Measurements from ENCODE around the gene PTGES2.

DNA sequence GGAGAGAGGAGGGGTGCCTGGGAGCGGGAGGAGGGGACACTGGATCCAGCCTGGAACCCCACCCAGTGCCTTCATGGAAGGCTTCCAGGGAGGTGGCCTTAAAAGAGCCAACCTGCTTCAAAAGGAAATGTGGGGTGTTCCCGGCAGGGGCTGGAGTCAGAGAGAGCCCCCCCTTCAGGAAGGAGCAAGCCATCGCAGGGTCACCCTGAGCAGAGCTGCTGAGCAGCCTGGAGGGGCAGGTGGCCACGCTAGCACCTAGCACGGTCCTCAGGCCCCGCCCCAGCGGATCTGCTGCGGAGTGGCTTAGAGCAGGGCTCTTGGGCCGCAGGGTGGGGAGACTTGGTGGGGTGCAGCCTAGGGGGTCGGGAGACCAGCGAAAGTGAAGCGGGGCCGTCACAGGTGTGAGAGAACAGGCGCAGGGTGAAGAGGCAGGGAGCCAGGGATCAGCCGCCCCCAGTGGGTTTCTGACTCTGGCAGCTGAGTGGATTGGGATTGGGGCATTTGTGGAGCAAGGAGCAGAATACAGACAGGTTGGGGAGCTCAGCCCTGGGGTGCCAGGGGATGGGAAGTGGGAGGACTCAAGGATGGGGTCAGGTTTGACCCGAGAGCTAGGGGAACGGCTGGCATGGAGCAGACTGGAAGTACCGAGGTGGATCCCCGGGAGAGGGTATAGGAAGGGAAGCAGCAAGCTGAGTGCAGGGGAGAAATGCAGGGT is 23.2 kb upstream of the PTGES2 start:
- TF ChIP-seq, protein P1, sequence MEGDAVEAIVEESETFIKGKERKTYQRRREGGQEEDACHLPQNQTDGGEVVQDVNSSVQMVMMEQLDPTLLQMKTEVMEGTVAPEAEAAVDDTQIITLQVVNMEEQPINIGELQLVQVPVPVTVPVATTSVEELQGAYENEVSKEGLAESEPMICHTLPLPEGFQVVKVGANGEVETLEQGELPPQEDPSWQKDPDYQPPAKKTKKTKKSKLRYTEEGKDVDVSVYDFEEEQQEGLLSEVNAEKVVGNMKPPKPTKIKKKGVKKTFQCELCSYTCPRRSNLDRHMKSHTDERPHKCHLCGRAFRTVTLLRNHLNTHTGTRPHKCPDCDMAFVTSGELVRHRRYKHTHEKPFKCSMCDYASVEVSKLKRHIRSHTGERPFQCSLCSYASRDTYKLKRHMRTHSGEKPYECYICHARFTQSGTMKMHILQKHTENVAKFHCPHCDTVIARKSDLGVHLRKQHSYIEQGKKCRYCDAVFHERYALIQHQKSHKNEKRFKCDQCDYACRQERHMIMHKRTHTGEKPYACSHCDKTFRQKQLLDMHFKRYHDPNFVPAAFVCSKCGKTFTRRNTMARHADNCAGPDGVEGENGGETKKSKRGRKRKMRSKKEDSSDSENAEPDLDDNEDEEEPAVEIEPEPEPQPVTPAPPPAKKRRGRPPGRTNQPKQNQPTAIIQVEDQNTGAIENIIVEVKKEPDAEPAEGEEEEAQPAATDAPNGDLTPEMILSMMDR (conservative IDR thresholded peaks at IDR 0.05), result no peak
- TF ChIP-seq ZFX (IDR thresholded peaks at IDR 0.05), result no peak
